ENCODE results near the gene PKD2L2.

The PKD2L2 gene

GRCh38 chr5:137945825-137946224 lies 56.6 kb downstream of the PKD2L2 start:
- H3K4me1 ChIP-seq (ENCODE audit: control insufficient read depth in 1 of 2, insufficient read depth in 1 of 2, low read depth in 1 of 2, low read length in 1 of 2), result no peaks in the 10 kb centered on the region
- H3K27ac ChIP-seq, result no peak overlapping the region
- H3K9me3 ChIP-seq, result no peaks in the 10 kb centered on the region
- TF ChIP-seq CTCF (IDR thresholded peaks at IDR 0.05), result no peak
- no peaks in the 10 kb centered on the region for H3K27me3 ChIP-seq
- peaks cover 97% of the 10 kb centered on the region for H3K36me3 ChIP-seq
- no peak overlapping the region for H3K4me3 ChIP-seq (ENCODE audit: low read depth in 1 of 2, low read length in 1 of 2)

DNA sequence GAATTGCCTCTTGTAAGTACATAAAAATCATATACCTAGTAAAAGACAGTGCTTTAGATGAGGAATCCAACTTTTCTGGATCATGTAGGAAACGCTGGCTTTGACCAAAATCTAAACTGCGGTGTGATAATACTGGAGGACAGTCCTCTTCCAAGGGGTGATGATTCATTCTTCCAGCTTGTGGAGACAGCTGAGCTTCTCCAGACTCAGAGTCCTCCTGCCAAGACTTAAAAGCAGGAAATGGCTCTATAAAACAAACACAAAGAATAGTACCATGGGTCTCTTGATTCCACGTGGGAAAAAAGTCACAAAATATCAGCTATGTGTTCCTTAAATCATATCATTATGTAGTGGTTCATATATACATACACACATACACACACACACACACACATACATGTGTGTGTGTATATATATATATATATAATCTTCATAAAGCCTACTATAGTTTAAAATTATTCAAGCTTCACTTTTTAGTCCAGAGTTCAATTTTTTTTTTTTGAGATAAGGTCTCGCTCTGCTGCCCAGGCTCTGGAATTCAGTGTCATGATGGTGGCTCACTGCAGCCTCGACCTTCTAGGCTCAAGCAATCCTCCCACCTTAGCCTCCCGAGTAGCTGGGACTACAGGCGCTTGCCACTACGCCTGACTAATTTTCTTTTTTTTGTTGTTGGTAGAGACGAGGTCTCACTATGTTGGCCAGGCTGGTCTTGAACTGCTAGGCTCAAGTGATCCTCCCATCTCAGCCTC lies 65.0 kb downstream of the PKD2L2 start:
- TF ChIP-seq CTCF (IDR thresholded peaks at IDR 0.05), result no peak
- Histone ChIP-seq H3K27ac (no peak overlapping the region), H3K4me3 (ENCODE audit: low read depth in 1 of 2, low read length in 1 of 2) (no peak overlapping the region), H3K9me3 (no peaks in the 10 kb centered on the region), H3K36me3 (peaks cover 91% of the 10 kb centered on the region), H3K4me1 (ENCODE audit: control insufficient read depth in 1 of 2, insufficient read depth in 1 of 2, low read depth in 1 of 2, low read length in 1 of 2) (no peaks in the 10 kb centered on the region), H3K27me3 (no peaks in the 10 kb centered on the region)

GRCh38 chr5:137957948-137958347 lies 68.7 kb downstream of the PKD2L2 start:
- TF ChIP-seq CTCF (IDR thresholded peaks at IDR 0.05), result no peak
- Histone ChIP-seq H3K27me3 (no peaks in the 10 kb centered on the region), H3K4me1 (ENCODE audit: control insufficient read depth in 1 of 2, insufficient read depth in 1 of 2, low read depth in 1 of 2, low read length in 1 of 2) (no peaks in the 10 kb centered on the region), H3K36me3 (peaks cover 85% of the 10 kb centered on the region), H3K4me3 (ENCODE audit: low read depth in 1 of 2, low read length in 1 of 2) (no peak overlapping the region), H3K27ac (no peak overlapping the region), H3K9me3 (no peaks in the 10 kb centered on the region)

DNA sequence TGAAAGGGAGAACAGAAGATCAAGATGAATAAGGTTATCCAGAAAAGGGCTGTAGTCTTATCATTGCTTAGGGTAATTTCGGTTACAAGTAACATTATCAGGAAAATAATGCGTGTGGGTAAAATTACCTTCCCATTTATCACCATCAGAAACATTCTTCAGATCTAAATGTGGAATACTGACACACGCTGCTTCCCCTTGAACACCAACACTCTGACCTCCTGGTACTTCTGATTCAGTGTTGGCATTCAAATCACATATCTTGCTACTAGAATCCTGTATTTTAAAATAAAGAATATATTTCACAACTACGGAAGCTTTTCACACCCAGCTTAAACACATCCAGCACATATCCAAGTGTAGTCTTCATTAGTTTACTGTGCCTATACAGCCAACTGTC lies 70.2 kb downstream of the PKD2L2 start:
- H3K27ac ChIP-seq, result no peak overlapping the region
- H3K36me3 ChIP-seq, result peaks cover 81% of the 10 kb centered on the region
- no peaks in the 10 kb centered on the region for H3K9me3 ChIP-seq
- H3K27me3 ChIP-seq, result no peaks in the 10 kb centered on the region
- no peak for TF ChIP-seq CTCF (IDR thresholded peaks at IDR 0.05)
- H3K4me3 ChIP-seq (ENCODE audit: low read depth in 1 of 2, low read length in 1 of 2), result no peak overlapping the region
- no peaks in the 10 kb centered on the region for H3K4me1 ChIP-seq (ENCODE audit: control insufficient read depth in 1 of 2, insufficient read depth in 1 of 2, low read depth in 1 of 2, low read length in 1 of 2)

DNA sequence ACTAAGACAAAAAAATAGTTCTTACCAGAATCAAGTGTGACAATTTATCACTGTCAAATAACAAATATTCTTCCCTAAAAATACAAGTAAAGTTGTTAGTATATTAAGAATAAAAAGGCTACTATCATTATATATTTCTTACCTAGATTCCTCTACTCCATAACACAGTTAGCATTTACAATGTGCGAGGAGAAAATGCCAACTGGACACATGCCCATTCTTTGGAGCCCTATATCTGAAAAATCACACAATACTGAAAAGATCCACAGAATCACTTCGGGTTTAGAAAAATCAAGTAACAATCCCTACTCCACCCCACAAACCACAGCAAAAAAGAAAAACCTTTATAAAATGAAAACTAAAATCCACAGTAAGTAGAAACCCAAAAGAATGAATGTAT lies 70.9 kb downstream of the PKD2L2 start:
- TF ChIP-seq CTCF (IDR thresholded peaks at IDR 0.05), result no peak
- Histone ChIP-seq H3K4me1 (ENCODE audit: control insufficient read depth in 1 of 2, insufficient read depth in 1 of 2, low read depth in 1 of 2, low read length in 1 of 2) (no peaks in the 10 kb centered on the region), H3K36me3 (peaks cover 80% of the 10 kb centered on the region), H3K4me3 (ENCODE audit: low read depth in 1 of 2, low read length in 1 of 2) (no peak overlapping the region), H3K27ac (no peak overlapping the region), H3K27me3 (no peaks in the 10 kb centered on the region), H3K9me3 (no peaks in the 10 kb centered on the region)

Data from neutrophil (primary cell).